ENCODE results near the gene NDUFB2. TPM values are rescaled to one million over a fixed set of nuclear protein-coding genes. Genes with fewer than 3 reads are reported as not detected.

NDUFB2 gene
- total and polyA plus RNA-seq, 2 of the 13 experiments (the other 11 are each of a cell fraction or from before 2014, with no cell fraction given): 206 to 221 TPM

DNA sequence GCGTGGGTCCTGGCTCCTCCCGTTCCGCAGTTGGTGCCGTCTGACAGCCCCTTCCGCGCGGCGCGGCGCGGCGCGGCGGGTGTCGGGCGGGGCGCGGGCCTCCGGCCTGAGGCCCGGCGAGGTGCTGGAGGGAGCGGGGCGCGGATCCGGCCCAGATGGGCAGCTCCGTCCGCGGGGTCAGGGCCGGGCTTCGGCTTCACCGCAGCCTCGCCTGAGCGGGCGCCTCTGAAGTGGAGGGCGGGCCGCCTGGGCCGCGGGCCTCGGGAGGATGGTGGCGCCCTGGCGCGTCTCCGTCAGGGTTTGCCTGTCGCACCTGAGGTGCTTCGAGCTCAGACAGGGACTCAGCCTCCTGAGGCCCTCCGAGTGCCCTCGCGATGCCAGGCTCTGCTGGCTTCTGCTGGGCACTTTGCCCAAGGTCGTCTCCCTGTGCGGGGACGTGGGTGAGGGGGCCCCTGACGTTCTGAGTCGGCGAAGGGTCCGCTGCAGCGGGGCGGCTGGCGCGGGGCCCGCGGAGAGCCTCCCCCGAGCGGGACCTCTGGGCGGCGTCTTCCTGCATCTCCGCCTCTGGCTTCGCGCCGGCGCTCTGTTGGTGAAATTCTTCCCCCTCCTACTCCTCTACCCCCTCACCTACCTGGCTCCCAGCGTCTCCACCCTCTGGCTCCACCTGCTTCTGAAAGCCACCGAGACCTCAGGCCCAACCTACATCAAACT is 23.3 kb upstream of the NDUFB2 start (continued):
- TF ChIP-seq, protein P1, sequence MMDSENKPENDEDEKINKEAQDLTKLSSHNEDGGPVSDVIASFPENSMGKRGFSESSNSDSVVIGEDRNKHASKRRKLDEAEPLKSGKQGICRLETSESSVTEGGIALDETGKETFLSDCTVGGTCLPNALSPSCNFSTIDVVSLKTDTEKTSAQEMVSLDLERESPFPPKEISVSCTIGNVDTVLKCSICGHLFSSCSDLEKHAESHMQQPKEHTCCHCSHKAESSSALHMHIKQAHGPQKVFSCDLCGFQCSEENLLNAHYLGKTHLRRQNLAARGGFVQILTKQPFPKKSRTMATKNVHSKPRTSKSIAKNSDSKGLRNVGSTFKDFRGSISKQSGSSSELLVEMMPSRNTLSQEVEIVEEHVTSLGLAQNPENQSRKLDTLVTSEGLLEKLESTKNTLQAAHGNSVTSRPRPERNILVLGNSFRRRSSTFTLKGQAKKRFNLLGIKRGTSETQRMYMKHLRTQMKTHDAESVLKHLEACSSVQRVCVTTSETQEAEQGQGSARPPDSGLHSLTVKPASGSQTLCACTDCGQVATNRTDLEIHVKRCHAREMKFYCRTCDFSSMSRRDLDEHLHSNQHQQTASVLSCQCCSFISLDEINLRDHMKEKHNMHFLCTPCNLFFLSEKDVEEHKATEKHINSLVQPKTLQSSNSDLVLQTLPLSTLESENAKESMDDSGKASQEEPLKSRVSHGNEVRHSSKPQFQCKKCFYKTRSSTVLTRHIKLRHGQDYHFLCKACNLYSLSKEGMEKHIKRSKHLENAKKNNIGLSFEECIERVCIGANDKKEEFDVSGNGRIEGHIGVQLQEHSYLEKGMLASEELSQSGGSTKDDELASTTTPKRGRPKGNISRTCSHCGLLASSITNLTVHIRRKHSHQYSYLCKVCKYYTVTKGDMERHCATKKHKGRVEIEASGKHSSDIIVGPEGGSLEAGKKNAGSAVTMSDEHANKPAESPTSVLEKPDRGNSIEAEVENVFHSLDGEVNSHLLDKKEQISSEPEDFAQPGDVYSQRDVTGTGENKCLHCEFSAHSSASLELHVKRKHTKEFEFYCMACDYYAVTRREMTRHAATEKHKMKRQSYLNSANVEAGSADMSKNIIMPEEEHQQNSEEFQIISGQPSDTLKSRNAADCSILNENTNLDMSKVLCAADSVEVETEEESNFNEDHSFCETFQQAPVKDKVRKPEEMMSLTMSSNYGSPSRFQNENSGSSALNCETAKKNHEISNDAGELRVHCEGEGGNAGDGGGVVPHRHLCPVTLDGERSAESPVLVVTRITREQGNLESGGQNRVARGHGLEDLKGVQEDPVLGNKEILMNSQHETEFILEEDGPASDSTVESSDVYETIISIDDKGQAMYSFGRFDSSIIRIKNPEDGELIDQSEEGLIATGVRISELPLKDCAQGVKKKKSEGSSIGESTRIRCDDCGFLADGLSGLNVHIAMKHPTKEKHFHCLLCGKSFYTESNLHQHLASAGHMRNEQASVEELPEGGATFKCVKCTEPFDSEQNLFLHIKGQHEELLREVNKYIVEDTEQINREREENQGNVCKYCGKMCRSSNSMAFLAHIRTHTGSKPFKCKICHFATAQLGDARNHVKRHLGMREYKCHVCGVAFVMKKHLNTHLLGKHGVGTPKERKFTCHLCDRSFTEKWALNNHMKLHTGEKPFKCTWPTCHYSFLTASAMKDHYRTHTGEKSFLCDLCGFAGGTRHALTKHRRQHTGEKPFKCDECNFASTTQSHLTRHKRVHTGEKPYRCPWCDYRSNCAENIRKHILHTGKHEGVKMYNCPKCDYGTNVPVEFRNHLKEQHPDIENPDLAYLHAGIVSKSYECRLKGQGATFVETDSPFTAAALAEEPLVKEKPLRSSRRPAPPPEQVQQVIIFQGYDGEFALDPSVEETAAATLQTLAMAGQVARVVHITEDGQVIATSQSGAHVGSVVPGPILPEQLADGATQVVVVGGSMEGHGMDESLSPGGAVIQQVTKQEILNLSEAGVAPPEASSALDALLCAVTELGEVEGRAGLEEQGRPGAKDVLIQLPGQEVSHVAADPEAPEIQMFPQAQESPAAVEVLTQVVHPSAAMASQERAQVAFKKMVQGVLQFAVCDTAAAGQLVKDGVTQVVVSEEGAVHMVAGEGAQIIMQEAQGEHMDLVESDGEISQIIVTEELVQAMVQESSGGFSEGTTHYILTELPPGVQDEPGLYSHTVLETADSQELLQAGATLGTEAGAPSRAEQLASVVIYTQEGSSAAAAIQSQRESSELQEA (CRISPR knock-in tag; IDR thresholded peaks at IDR 0.05; ENCODE audit: not compliant biosample characterization): no peak
- TF ChIP-seq ZNF10 (CRISPR knock-in tag; IDR thresholded peaks at IDR 0.05; ENCODE audit: borderline replicate concordance, low read depth) (no peak), ZBTB38 (CRISPR knock-in tag; IDR thresholded peaks at IDR 0.05) (peak; percentile 46; the same call in 1 of the 2 replicates), NONO (IDR thresholded peaks at IDR 0.05) (no peak), NONO (CRISPR knock-in tag; conservative IDR thresholded peaks at IDR 0.05) (0 out of 2 replicates have a peak, but pooled peaks have one; percentile 29), SUZ12 (IDR thresholded peaks at IDR 0.05; ENCODE audit: low read depth, low read length) (no peak), SMAD9 (CRISPR knock-in tag; IDR thresholded peaks at IDR 0.05) (no peak), ZHX2 (IDR thresholded peaks at IDR 0.05; ENCODE audit: low read depth) (no peak), ZHX2 (CRISPR knock-in tag; IDR thresholded peaks at IDR 0.05; ENCODE audit: borderline replicate concordance) (0 out of 2 replicates have a peak, but pooled peaks have one; percentile 52), MTERF4 (CRISPR knock-in tag; IDR thresholded peaks at IDR 0.05) (no peak), ZNF569 (CRISPR knock-in tag; IDR thresholded peaks at IDR 0.05; ENCODE audit: borderline replicate concordance) (no peak)
- TF ChIP-seq, protein P2, sequence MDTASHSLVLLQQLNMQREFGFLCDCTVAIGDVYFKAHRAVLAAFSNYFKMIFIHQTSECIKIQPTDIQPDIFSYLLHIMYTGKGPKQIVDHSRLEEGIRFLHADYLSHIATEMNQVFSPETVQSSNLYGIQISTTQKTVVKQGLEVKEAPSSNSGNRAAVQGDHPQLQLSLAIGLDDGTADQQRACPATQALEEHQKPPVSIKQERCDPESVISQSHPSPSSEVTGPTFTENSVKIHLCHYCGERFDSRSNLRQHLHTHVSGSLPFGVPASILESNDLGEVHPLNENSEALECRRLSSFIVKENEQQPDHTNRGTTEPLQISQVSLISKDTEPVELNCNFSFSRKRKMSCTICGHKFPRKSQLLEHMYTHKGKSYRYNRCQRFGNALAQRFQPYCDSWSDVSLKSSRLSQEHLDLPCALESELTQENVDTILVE (CRISPR knock-in tag; IDR thresholded peaks at IDR 0.05): no peak
